Caco-2 (cell line): ENCODE data around the gene HEBP1. TPM values are rescaled to one million over a fixed set of nuclear protein-coding genes. Genes with fewer than 3 reads are reported as not detected.

Experiments used
- BruUV-seq: library from RNA; stranded (reverse); fragments of 400-500 nt; replicated peaks from 2 replicates; lab custom pipeline; 2021; lab: Mats Ljungman, UMichigan
- CTCF ChIA-PET: fragments of 300-600 bp; sonication (Branson Sonifier 250); formaldehyde crosslinking; loops from one replicate; lab custom pipeline; 2022; ENCODE audit warnings: antibody characterized with exemption; lab: Charles Lee
- POLR2A ChIA-PET: fragments of 300-600 bp; sonication (Branson Sonifier 250); formaldehyde crosslinking; loops from one replicate; lab custom pipeline; 2022; ENCODE audit warnings: antibody characterized with exemption; lab: Charles Lee
- DNase-seq, 2 experiments: peaks; one replicate each; pipeline versions ENCODE4 v3.0.0 to v3.0.0-alpha.2; 2020 to 2022
- H3K27me3 ChIP-seq: replicated peaks from 2 replicates; pipeline ENCODE4 v1.6.0; 2011; ENCODE audit warnings: low read length; ENCODE audit not compliant: control insufficient read depth, insufficient read depth
- H3K36me3 ChIP-seq: 2 replicates; pipeline ENCODE4 v1.5.1; 2011; ENCODE audit warnings: low read length; ENCODE audit not compliant: control insufficient read depth, insufficient read depth
- H3K4me1 ChIP-seq: fragments of 250-450 bp; sonication (Bioruptor Pico); 2 replicates; pipeline ENCODE4 v1.5.1; 2020; ENCODE audit warnings: mild to moderate bottlenecking
- H3K4me3 ChIP-seq: 2 replicates; pipeline ENCODE4 v1.5.1; 2011; ENCODE audit warnings: low read depth, mild to moderate bottlenecking, control low read depth, low read length
- H3K9me3 ChIP-seq: fragments of 250-450 bp; sonication (Bioruptor Pico); 2 replicates; pipeline ENCODE4 v1.5.1; 2020; ENCODE audit warnings: mild to moderate bottlenecking, moderate library complexity
- H3K27ac Mint-ChIP-seq: one replicate; pipeline ENCODE4 v1.8.0; 2022; ENCODE audit warnings: mixed read lengths; ENCODE audit not compliant: unreplicated experiment
- H3K27me3 Mint-ChIP-seq: one replicate; pipeline ENCODE4 v1.8.0; 2022; ENCODE audit warnings: mixed read lengths; ENCODE audit not compliant: insufficient read depth, unreplicated experiment
- H3K36me3 Mint-ChIP-seq: one replicate; pipeline ENCODE4 v1.8.0; 2022; ENCODE audit warnings: mild to moderate bottlenecking, mixed read lengths; ENCODE audit not compliant: insufficient read depth, unreplicated experiment
- H3K4me1 Mint-ChIP-seq: one replicate; pipeline ENCODE4 v1.8.0; 2022; ENCODE audit warnings: low read depth, mixed read lengths; ENCODE audit not compliant: unreplicated experiment
- H3K4me3 Mint-ChIP-seq: one replicate; pipeline ENCODE4 v1.8.0; 2022; ENCODE audit warnings: mild to moderate bottlenecking, moderate library complexity, mixed read lengths; ENCODE audit not compliant: unreplicated experiment
- H3K9me3 Mint-ChIP-seq: one replicate; pipeline ENCODE4 v1.8.0; 2022; ENCODE audit warnings: mixed read lengths; ENCODE audit not compliant: unreplicated experiment
- intact Hi-C: fragments of 100-400 bp; cut with micrococcal nuclease; formaldehyde crosslinking; loops from one replicate; pipeline ENCODE4 v1.10.0; 2022; ENCODE audit not compliant: unreplicated experiment
- total RNA-seq: library from RNA; stranded (reverse); gene quantifications from 2 replicates; pipeline ENCODE4 v1.2.3, GENCODE V29; 2022
- TF ChIP-seq, protein P1 (sequence below), 2 experiments: fragments of 200-600 bp in 1 of 2; IDR thresholded peaks; 1 replicate in 1 of 2; 2 replicates in 1 of 2; pipeline versions ENCODE4 v1.5.1 to v1.8.0; 2011 to 2022; ENCODE audit warnings: antibody characterized with exemption in 1 of 2, control low read depth in 1 of 2, inconsistent platforms in 1 of 2, low read depth in 1 of 2, low read length in 1 of 2, mild to moderate bottlenecking in 1 of 2, moderate library complexity in 1 of 2; ENCODE audit not compliant: insufficient read depth in 1 of 2, severe bottlenecking in 1 of 2, unreplicated experiment in 1 of 2

Gene HEBP1
- total RNA-seq, 1 experiment from 2014 or later = 55.8 TPM

DNA sequence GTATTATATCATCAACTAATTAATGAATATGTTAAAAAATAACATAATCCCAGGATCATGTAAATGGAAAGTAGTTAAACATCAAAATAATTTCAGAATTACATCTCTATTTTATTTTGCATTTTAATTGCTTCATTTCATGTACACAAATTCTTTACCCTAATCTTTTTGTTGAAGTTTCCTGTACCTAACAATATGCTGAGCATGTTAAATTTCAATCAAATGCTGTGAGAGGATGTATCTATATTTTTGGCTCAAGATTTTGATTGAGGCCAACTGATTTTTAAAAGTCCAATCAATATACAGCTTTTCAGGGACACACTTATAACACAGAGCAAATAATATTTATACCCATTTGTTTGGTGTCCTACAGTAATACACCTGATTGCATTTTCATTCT is 54.5 kb downstream of the HEBP1 start:
- intact Hi-C loops = no loop called here
- Mint-ChIP-seq H3K27ac (no peak overlapping the region), H3K4me3 (no peak overlapping the region), H3K4me1 (no peaks in the 10 kb centered on the region), H3K9me3 (peaks cover 8% of the 10 kb centered on the region), H3K27me3 (no peaks in the 10 kb centered on the region), H3K36me3 (no peaks in the 10 kb centered on the region)
- H3K36me3 ChIP-seq = no peaks in the 10 kb centered on the region
- H3K27me3 ChIP-seq = no peaks in the 10 kb centered on the region
- H3K4me3 ChIP-seq = no peak overlapping the region
- H3K4me1 ChIP-seq = no peaks in the 10 kb centered on the region
- TF ChIP-seq, protein P1, sequence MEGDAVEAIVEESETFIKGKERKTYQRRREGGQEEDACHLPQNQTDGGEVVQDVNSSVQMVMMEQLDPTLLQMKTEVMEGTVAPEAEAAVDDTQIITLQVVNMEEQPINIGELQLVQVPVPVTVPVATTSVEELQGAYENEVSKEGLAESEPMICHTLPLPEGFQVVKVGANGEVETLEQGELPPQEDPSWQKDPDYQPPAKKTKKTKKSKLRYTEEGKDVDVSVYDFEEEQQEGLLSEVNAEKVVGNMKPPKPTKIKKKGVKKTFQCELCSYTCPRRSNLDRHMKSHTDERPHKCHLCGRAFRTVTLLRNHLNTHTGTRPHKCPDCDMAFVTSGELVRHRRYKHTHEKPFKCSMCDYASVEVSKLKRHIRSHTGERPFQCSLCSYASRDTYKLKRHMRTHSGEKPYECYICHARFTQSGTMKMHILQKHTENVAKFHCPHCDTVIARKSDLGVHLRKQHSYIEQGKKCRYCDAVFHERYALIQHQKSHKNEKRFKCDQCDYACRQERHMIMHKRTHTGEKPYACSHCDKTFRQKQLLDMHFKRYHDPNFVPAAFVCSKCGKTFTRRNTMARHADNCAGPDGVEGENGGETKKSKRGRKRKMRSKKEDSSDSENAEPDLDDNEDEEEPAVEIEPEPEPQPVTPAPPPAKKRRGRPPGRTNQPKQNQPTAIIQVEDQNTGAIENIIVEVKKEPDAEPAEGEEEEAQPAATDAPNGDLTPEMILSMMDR (IDR thresholded peaks at IDR 0.05; ENCODE audit: insufficient read depth in 1 of 2, low read depth in 1 of 2, low read length in 1 of 2, severe bottlenecking in 1 of 2, unreplicated experiment in 1 of 2) = no peak
- ChIA-PET CTCF (no interaction called here), POLR2A (no interaction called here)
- no peaks in the 10 kb centered on the region for H3K9me3 ChIP-seq
- no peak for DNase-seq
- no TSS peak for BruUV-seq

DNA sequence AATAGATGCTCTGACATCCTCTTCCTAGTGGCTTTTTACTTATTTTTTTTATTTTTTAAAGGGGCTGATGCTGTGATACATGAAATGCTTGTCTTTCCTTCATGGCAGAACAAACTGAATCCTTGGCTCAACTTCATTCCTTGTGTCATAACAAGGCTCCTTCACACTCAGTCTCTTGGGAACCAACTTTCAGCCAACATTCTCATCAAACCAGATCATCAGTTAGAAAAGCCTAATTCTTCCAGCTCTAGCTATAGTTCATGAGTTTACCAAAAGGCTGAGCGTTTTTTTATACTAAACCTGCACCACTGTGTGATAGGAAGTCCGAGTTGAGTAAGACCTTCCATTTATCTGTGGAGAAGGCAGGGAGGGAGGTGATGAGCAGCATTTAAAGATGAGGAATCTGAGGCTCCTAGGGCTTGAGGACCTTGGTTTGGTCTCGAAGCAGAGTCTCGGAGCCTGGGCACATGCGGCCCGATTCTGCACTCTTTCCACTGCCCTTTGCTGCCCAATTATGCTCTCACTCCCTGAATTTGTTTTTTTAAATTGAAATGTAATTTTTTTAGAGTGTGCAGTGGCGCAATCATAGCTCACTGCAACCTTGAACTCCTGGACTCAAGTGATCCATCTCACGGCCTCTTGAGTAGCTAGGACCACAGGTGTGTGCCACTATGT is 56.3 kb downstream of the HEBP1 start:
- intact Hi-C loops = no loop called here
- H3K27me3 Mint-ChIP-seq = no peaks in the 10 kb centered on the region
- no peak overlapping the region for H3K4me3 Mint-ChIP-seq
- no peak for DNase-seq
- no peaks in the 10 kb centered on the region for H3K36me3 Mint-ChIP-seq
- Histone ChIP-seq H3K27me3 (no peaks in the 10 kb centered on the region), H3K36me3 (no peaks in the 10 kb centered on the region), H3K9me3 (no peaks in the 10 kb centered on the region), H3K4me1 (no peaks in the 10 kb centered on the region), H3K4me3 (no peak overlapping the region)
- CTCF ChIA-PET = no interaction called here
- no TSS peak for BruUV-seq
- TF ChIP-seq, protein P1 (IDR thresholded peaks at IDR 0.05; ENCODE audit: insufficient read depth in 1 of 2, low read depth in 1 of 2, low read length in 1 of 2, severe bottlenecking in 1 of 2, unreplicated experiment in 1 of 2) = no peak
- POLR2A ChIA-PET = no interaction called here
- no peak overlapping the region for H3K27ac Mint-ChIP-seq
- no peaks in the 10 kb centered on the region for H3K9me3 Mint-ChIP-seq
- no peaks in the 10 kb centered on the region for H3K4me1 Mint-ChIP-seq

DNA sequence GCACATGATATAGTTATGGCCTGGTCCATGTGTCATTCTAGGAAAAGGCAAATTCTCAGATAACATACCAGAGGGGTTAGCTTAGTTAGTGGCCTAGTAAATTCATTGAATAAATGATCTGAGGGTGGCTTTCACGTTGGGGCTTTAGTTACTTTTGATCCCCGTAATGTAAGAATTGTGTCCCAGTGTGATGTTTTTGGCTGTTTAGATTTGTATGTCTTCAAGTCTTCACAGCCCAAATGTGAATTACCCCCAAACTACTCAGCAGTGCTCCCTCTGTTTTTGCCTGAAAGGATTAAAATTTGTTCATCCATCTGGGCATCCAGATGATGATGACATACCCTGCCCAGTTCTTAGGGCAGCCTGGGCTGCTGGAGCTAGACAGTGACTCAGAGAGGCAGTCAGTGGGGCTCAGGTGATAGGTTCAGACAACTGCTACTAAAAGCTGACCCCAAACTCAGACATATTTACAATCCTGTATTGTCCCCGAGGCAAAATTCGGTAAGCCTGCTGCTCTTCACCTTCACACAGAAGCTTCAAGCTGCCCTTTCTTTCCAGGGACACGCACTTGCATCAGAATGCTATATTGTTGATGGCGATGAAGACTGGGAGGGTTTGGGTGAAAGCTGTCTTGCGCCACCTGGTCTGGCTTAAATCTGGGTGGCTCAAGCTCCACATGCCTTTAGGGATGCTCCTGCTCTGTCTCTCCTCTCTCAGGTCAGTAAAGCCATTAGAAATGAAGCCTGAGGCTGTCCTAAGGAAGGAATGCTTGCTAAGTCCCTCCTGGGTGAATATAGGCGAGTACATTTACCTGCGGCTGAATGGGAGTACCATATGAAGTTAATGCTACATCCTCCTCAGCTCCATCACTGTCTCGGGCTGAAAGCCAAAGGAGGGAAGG is 58.4 kb downstream of the HEBP1 start:
- Mint-ChIP-seq H3K4me1 (no peaks in the 10 kb centered on the region), H3K36me3 (no peaks in the 10 kb centered on the region), H3K27ac (no peak overlapping the region), H3K27me3 (no peaks in the 10 kb centered on the region), H3K9me3 (no peaks in the 10 kb centered on the region), H3K4me3 (no peak overlapping the region)
- CTCF ChIA-PET = no interaction called here
- no peaks in the 10 kb centered on the region for H3K9me3 ChIP-seq
- H3K27me3 ChIP-seq = no peaks in the 10 kb centered on the region
- TF ChIP-seq, protein P1 (IDR thresholded peaks at IDR 0.05; ENCODE audit: insufficient read depth in 1 of 2, low read depth in 1 of 2, low read length in 1 of 2, severe bottlenecking in 1 of 2, unreplicated experiment in 1 of 2) = no peak
- DNase-seq = no peak
- POLR2A ChIA-PET = no interaction called here
- intact Hi-C loops = no loop called here
- BruUV-seq = no TSS peak
- H3K36me3 ChIP-seq = no peaks in the 10 kb centered on the region
- H3K4me3 ChIP-seq = no peak overlapping the region
- no peaks in the 10 kb centered on the region for H3K4me1 ChIP-seq
